ENCODE measurements around the gene SLC35F6. TPM values are rescaled to one million over a fixed set of nuclear protein-coding genes. Genes with fewer than 3 reads are reported as not detected.

The SLC35F6 gene
- total RNA-seq, 1 experiment from 2014 or later, result 67.3 TPM

- H3K4me1 ChIP-seq (ENCODE audit: control insufficient read depth, insufficient read depth, low read length), result peaks cover 5% of the 10 kb centered on the region; the same call in 1 of the 2 replicates
- no peak for ATAC-seq
- in situ Hi-C loops (cut with HindIII; ENCODE audit: low pct_unique_long_range_greater_than_20kb, low sequenced_read_pairs) (no loop called here), intact Hi-C loops (cut with micrococcal nuclease; ENCODE audit: unreplicated experiment) (no loop called here)
- CTCF ChIA-PET, result interaction anchor here (0.6 to 0.8 kb wide), 2 partner anchors 111 to 136 kb away, joined by 4 to 5 read pairs; no protein-coding TSS in a partner anchor
- H3K4me3 ChIP-seq (ENCODE audit: low read depth in 2 of 2, low read length in 2 of 2), result no peak overlapping the region
- no peaks in the 10 kb centered on the region for H3K9me3 ChIP-seq (ENCODE audit: control insufficient read depth, insufficient read depth, low read depth, low read length)
- POLR2A ChIA-PET, result interaction anchor here (0.6 to 1.1 kb wide), 2 partner anchors 12 to 1159 kb away, joined by 3 to 8 read pairs; no protein-coding TSS in a partner anchor
- H3K27ac ChIP-seq (ENCODE audit: low read length), result peak overlapping the region; percentile 60
- no TSS peak for BruUV-seq (replicated peaks)
- H3K36me3 ChIP-seq (ENCODE audit: control insufficient read depth, insufficient read depth, low read length), result no peaks in the 10 kb centered on the region
- DNase-seq (ENCODE audit: low read depth, low spot score), result no peak
- no peaks in the 10 kb centered on the region for H3K27me3 ChIP-seq (ENCODE audit: control insufficient read depth, insufficient read depth, low read length)
- TF ChIP-seq CTCF (IDR thresholded peaks at IDR 0.05), result no peak
- no peak for TF ChIP-seq POLR2AphosphoS5 (IDR thresholded peaks at IDR 0.05; ENCODE audit: low read depth, low read length)
- TF ChIP-seq TCF7L2 (IDR thresholded peaks at IDR 0.05; ENCODE audit: low read depth, low read length), result no peak
- TF ChIP-seq REST (IDR thresholded peaks at IDR 0.05; ENCODE audit: insufficient read depth in 1 of 2, low read depth in 2 of 2, low read length in 1 of 2), result no peak
- no peak for TF ChIP-seq SIN3A (IDR thresholded peaks at IDR 0.05; ENCODE audit: borderline replicate concordance, insufficient read depth, low read depth, low read length)
Measured at GRCh38 chr2:26742048-26742770, 21.9 kb upstream of the SLC35F6 start.

- intact Hi-C loops (cut with micrococcal nuclease; ENCODE audit: unreplicated experiment) (no loop called here), in situ Hi-C loops (cut with HindIII; ENCODE audit: low pct_unique_long_range_greater_than_20kb, low sequenced_read_pairs) (no loop called here)
- Histone ChIP-seq H3K27me3 (ENCODE audit: control insufficient read depth, insufficient read depth, low read length) (no peaks in the 10 kb centered on the region), H3K9me3 (ENCODE audit: control insufficient read depth, insufficient read depth, low read depth, low read length) (no peaks in the 10 kb centered on the region), H3K27ac (ENCODE audit: low read length) (peak overlapping the region; percentile 64; the same call in 1 of the 2 replicates), H3K4me3 (ENCODE audit: low read depth in 2 of 2, low read length in 2 of 2) (no peak overlapping the region), H3K36me3 (ENCODE audit: control insufficient read depth, insufficient read depth, low read length) (no peaks in the 10 kb centered on the region), H3K4me1 (ENCODE audit: control insufficient read depth, insufficient read depth, low read length) (peaks cover 5% of the 10 kb centered on the region; the same call in 1 of the 2 replicates)
- POLR2A ChIA-PET, result interaction anchor here (0.5 kb wide), 1 partner anchor 196 kb away, joined by 3 read pairs; no protein-coding TSS in a partner anchor
- no TSS peak for BruUV-seq (replicated peaks)
- TF ChIP-seq SIN3A (IDR thresholded peaks at IDR 0.05; ENCODE audit: borderline replicate concordance, insufficient read depth, low read depth, low read length) (no peak), CTCF (IDR thresholded peaks at IDR 0.05) (no peak), TCF7L2 (IDR thresholded peaks at IDR 0.05; ENCODE audit: low read depth, low read length) (no peak), REST (IDR thresholded peaks at IDR 0.05; ENCODE audit: insufficient read depth in 1 of 2, low read depth in 2 of 2, low read length in 1 of 2) (no peak)
- CTCF ChIA-PET, result no interaction called here
- ATAC-seq (no peak), DNase-seq (ENCODE audit: low read depth, low spot score) (no peak)
Measured at GRCh38 chr2:26743852-26744251, 20.2 kb upstream of the SLC35F6 start.
